DMS79 (cell line): Measurements from ENCODE around the gene JAML.

ENCODE experiments used
- DNase-seq: peaks from one replicate; lab custom pipeline; 2025; lab: John Stamatoyannopoulos, UW

Gene JAML

GRCh38 chr11:118215765-118216164, 9.0 kb downstream of the JAML start:
- DNase-seq, result no peak

- DNase-seq, result no peak
Measured at GRCh38 chr11:118215262-118215661, 9.5 kb downstream of the JAML start.

- DNase-seq, result no peak
Measured at GRCh38 chr11:118214210-118214914, 10.4 kb downstream of the JAML start.

- no peak for DNase-seq
Measured at GRCh38 chr11:118213781-118214180, 11.0 kb downstream of the JAML start.

- no peak for DNase-seq
Measured at GRCh38 chr11:118213201-118213600, 11.6 kb downstream of the JAML start.

GRCh38 chr11:118212781-118213191, 12.0 kb downstream of the JAML start:
- no peak for DNase-seq

- DNase-seq, result no peak
Measured at GRCh38 chr11:118212131-118212725, 12.6 kb downstream of the JAML start.

- no peak for DNase-seq
Measured at GRCh38 chr11:118211006-118211405, 13.8 kb downstream of the JAML start.

GRCh38 chr11:118210323-118210722, 14.5 kb downstream of the JAML start:
- no peak for DNase-seq

- DNase-seq, result no peak
Measured at GRCh38 chr11:118209033-118209432, 15.8 kb downstream of the JAML start.

GRCh38 chr11:118207079-118207478, 17.7 kb downstream of the JAML start:
- DNase-seq, result no peak

GRCh38 chr11:118206391-118207031, 18.3 kb downstream of the JAML start:
- DNase-seq, result no peak

- no peak for DNase-seq
Measured at GRCh38 chr11:118205606-118206378, 19.0 kb downstream of the JAML start.

- no peak for DNase-seq
Measured at GRCh38 chr11:118202599-118203422, 22.0 kb downstream of the JAML start.

- DNase-seq, result no peak
Measured at GRCh38 chr11:118201966-118202365, 22.8 kb downstream of the JAML start.

- DNase-seq, result no peak
Measured at GRCh38 chr11:118200901-118201680, 23.7 kb downstream of the JAML start.

GRCh38 chr11:118200497-118200896, 24.3 kb downstream of the JAML start:
- DNase-seq, result no peak

- DNase-seq, result no peak
Measured at GRCh38 chr11:118199135-118199534, 25.7 kb downstream of the JAML start.

GRCh38 chr11:118198370-118198769, 26.4 kb downstream of the JAML start:
- peak; percentile 20 for DNase-seq

- no peak for DNase-seq
Measured at GRCh38 chr11:118194835-118195627, 29.8 kb downstream of the JAML start.
